RPMI8226 (cell line): ENCODE measurements around the gene FNDC3B.

Experiments
- DNase-seq: peaks from one replicate; pipeline ENCODE4 v3.0.0-alpha.2; 2015

Gene FNDC3B

DNA sequence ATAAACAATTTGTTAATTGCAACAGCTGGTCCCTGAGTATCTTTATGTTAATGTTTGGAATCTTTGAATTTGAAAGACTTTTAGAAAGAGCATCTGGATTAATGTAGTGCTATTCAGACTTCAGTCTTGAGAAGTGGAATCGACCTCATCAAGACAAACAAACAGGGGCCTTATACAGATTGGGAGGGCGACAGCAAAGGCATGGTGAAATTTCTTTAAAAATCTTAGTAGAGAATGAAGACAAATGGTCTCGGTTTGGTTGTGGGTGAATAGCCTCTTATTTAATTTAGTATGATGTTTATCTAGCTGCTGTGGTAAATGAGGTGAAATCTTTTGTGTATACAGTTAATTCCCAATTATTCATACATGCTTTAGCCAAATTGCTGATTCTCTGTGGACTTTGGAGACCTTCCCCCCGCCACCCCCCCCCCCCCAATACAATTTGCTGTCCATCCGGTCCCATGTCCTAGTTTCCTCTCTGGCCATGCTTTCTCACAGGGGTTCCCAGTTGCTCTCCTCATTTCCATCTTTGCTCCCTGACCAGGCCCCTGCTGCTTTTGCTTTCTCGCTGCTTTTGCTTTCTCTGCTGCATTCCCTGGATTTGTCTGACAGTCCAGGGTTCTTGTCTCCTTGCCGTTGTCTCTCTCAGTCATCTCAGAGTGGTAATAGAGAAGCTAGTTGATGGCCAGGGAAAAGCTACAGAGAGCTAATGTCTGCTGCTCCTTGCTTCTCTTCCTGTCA is 135.3 kb downstream of the FNDC3B start:
- no peak for DNase-seq

DNA sequence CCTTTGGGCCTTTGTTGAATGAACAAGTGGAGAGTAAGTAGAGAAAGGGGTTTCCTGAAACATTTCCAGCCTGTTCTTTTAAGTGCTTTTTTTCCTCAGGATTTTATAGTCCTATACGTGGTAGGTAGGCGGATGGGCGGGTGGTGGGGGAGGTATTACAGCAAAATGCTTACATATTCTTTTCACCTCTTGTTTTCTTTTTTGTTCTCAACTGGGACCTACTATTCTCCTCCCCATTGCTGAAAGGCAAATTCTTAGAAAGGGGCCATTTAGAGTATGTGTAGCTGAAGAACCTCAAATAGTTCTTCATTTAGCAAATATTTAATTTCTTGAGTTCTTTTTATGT is 135.8 kb downstream of the FNDC3B start:
- DNase-seq: no peak

DNA sequence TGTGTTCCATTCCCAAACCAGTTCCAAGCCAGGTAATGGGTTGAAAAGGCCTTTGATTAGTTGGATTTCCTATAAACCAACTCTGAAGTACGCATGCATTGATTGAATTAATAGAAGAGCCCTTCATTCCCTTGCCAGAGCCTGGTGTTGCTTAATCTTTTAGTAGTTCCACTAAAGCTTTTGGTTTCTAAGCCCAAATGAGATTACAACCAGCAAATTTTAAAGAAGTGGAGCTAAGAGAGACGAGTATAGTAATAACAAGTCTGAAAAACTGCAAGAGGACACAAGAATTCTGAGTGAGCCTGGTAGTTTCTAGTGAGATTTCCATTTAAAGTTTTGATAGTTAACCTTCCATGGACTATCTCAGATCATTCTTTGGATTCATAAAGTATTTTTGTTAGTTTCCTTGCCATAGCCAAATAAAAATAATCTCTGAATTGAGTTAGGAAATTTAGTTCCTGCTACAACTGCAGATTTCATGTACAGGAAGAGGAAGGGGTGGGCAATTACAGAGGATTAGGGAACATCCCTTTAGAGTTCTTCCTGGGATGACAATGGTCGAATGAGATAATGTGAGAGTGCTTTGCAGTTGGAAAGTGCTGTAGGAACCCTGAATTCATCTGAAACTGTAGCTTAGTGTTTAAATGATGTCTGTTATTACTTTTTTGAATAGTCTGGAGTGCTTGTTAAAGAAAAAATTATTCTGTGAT is 136.8 kb downstream of the FNDC3B start:
- no peak for DNase-seq

- no peak for DNase-seq
Measured at GRCh38 chr3:172177046-172177445, 137.7 kb downstream of the FNDC3B start.

DNA sequence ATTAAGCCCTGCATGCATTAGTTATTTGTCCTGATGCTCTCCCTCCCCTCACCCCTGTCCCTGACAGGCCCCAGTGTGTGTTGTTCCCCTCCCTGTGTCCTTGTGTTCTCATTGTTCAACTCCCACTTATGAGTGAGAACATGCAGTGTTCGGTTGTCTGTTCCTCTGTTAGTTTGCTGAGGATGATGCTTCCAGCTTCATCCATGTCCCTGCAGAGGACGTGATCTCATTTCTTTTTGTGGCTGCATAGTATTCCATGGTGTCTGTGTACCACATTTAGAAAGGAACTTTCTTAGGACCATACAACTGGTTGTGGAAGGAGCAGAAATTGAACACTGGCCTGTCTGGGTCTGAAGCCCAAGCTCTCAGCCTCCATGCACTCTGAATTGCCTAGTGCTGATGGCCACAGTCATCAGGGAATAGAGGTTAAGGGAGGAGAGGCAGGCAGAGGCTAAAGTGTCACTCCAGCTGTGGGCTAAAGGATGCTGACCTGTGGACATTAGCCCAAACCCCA is 138.5 kb downstream of the FNDC3B start:
- DNase-seq: no peak

DNA sequence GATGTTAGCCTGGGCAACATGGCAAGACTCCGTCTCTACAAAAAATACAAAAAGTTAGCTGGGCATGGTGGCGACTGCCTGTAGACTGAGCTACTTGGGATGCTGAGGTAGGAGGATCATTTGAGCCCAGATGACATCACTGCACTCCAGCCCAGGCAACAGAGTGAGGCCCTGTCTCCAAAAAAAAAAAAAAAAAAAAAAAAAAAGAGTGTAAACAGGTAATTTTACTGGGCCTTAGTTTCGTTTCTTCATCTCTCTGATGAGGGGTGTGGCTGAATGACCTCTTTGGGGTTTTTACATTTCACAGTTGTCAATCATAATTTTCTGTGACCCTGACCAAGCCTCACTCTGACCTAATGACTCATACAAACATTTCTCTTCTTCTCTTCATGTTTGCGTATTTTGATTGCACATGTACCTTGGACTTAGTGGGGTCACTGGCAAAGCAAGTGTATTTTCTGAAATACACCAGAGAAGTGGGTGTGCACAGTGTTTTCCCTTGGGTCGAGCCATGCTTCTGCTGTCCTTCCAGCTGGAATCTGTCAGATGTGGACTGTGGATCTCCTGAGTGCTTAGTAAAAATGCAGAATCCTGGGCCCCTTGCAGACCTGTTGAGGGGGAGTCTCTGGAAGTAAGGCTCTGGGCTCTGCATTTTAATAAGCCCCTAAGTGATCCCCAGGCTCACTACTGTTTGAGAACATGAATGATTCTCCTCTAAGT is 140.5 kb downstream of the FNDC3B start:
- peak; percentile 31 for DNase-seq

- DNase-seq: no peak
Measured at GRCh38 chr3:172180473-172180872, 141.1 kb downstream of the FNDC3B start.

GRCh38 chr3:172181932-172182586 is 142.7 kb downstream of the FNDC3B start:
- no peak for DNase-seq

GRCh38 chr3:172182797-172183196 is 143.4 kb downstream of the FNDC3B start:
- DNase-seq: no peak

GRCh38 chr3:172184106-172184822 is 144.9 kb downstream of the FNDC3B start:
- DNase-seq: no peak

GRCh38 chr3:172185907-172186306 is 146.5 kb downstream of the FNDC3B start:
- no peak for DNase-seq

DNA sequence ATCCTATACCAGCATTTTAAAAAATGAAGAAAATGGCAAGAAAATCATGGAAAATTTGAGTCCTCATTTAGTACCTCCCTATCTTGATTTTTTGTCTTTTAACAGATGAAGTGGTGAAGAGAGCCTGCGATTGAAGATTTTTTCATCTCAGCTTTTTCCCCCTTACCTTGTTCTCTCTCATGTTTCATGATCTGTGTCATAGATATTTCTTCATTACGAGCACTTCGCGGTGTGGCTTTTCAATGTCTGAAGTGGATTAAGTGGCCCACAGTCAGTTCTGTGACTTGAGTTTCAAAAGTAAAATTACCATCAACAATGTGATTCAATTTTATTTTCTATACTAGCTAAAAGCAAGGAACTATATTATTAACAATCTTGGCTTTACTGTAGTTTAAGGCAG is 147.2 kb downstream of the FNDC3B start:
- DNase-seq: no peak

- DNase-seq: no peak
Measured at GRCh38 chr3:172187511-172187910, 148.1 kb downstream of the FNDC3B start.

DNA sequence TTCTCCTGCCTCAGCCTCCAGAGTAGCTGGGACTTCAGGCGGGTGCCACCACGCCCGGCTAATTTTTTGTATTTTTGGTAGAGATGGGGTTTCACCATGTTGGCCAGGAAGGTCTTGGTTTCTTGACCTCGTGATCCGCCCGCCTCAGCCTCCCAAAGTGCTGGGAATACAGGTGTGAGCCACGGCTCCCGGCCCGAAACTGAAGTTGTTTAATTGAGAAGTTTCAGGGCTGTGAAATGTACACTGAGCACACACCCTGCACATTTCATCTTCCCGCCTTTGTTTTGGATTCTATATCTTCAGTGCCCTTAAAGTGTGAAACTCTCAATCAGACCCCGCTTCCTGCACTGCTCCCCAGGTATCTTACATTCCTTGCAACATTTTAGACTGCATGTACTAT is 149.1 kb downstream of the FNDC3B start:
- peak; percentile 60 for DNase-seq

DNA sequence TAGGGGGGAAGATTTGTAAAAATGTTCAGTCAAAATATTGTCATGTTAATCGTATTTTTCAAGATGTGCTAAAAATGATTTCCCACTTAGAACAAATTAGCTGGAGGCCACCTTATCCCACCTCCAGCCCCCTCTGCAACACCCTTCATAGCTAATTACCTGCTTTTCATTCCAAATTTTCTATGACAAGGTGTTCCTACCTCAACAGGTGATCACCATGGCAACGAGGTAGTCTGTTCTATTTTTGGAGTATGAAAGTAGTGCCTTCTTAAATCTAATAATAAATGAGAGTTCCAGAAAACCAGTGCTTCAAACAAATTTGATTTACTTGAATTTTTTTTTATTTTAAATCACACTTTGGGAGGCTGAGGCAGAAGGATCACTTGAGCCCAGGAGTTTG is 149.8 kb downstream of the FNDC3B start:
- peak; percentile 81 for DNase-seq

- DNase-seq: no peak
Measured at GRCh38 chr3:172189987-172190603, 150.7 kb downstream of the FNDC3B start.

GRCh38 chr3:172190980-172191379 is 151.6 kb downstream of the FNDC3B start:
- DNase-seq: no peak

DNA sequence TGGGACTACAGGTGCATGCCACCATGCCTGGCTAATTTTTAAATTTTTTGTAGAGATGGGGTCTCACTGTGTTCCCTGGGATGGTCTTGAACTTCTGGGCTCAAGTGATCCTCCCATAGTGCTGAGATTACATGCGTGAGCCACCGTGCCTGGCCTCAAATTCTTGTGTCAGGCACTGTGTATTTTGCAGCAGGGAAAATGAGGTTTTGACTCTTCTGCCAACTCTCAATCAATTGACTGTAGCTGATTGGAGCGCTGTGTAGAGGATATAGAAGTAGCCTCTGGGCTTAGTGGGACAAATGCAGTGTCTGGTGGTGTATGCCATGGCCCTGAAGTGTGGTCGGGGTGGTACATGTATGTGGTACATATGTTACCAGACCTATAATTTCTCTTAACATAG is 152.3 kb downstream of the FNDC3B start:
- no peak for DNase-seq

DNA sequence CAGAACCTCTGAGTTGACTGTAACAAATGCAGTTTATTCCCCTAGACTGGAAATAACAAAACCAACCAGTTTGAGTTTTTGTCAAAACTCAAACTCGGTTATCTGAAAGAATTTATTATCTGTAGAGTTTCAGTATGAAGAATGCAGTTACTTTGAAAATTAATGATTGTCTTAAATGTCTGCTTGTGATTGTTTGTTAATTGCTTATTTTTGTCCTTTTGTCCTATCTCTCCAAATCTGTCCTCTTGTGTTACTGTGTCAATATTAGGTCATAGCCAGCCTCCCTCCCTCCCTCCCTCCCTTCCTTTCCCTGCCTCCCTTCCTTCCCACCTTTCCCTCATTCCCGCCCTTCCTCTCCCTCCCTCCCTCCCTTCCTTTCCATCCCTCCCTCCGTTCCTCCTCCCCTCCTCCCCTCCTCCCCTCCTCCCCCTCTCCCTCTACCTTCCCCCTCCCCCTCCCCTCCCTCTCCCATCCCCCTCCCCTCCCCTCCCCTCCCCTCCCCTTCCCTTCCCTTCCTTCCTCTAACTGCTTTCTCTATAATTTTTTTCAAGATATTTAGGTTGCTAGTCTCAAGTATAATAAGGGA is 153.5 kb downstream of the FNDC3B start:
- no peak for DNase-seq

DNA sequence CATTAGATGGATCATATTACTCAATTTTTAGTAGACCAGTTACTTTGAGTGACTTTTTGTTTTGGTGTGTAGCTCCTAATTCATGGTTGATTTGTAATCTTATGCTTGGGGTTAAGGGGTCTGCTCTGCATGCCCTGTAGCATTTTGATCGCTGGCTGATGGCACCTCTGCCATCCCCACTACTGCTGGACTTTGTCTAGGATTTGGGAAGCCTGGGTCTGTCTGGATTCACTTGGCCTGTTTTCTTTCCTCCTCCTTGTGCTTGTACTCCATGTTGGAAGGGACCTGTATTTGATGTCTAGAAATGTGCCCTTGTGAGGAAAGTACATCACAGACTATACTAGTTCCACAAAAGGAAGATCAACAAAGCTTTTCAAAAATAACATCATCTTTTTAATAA is 154.1 kb downstream of the FNDC3B start:
- no peak for DNase-seq

DNA sequence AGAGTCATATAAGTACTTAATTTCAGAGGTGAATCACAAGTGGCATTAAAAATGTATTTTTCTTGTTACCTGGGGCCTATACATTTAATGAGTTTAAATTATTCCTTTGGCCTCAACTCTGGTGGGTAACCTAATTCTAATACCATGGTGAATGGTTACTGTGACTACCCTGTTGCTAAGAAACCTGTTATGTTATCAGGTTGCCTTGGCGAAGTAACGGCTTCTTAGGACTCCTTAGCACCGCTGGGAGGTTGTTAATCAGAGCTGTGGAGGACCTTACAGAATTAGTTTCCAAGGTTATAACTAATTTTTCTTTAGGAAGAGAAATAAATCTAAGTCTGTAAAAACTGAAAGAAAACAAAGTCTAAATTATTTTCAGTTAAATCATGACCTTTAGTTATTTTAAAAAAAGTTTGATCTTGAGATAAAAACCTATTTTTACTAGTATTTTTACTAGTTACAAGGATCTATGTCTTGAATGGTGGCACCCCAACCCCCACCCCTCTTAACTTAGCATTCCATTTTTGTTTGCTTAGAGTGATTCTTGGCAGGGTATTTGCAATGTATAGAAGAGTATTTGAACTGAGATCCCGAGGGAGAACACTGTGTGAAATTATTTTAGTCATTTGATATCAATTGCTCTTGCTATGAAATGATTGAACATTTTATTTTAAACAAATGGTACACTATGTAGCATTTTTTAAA is 155.5 kb downstream of the FNDC3B start:
- DNase-seq: no peak
